Loucy (cell line): ENCODE results near the gene ADAM8.

Experiments
- CTCF ChIP-seq: fragments of 200-600 bp; sonication (generic); conservative IDR thresholded peaks from 2 replicates; pipeline ENCODE4 v1.5.1; 2014; ENCODE audit warnings: mild to moderate bottlenecking, antibody characterized with exemption, low read length
- EZH2phosphoT487 ChIP-seq: fragments of 200-600 bp; IDR thresholded peaks from 2 replicates; pipeline ENCODE4 v1.6.1; 2018; ENCODE audit warnings: antibody characterized with exemption, mild to moderate bottlenecking, moderate library complexity, borderline replicate concordance

DNA sequence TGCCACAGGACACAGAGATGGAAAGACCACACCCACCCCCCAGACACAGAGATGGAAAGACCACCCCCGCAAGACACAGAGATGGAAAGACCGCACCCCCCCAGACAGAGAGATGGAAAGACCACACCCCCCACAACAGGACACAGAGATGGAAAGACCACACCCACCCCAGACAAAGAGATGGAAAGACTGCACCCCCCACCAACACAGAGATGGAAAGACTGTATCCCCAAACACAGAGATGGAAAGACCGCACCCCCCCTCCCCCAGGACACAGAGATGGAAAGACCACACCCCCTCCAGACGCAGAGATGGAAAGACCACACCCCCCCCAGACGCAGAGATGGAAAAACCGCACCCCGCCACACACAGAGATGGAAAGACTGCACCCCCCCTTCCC is 40.1 kb upstream of the ADAM8 start:
- TF ChIP-seq CTCF (no peak), EZH2phosphoT487 (no peak)
